Liver (tissue), 9 donors: ENCODE data around the gene DNMT1. TPM values are rescaled to one million over a fixed set of nuclear protein-coding genes. Genes with fewer than 3 reads are reported as not detected.
A peak's percentile ranks its signal among the peaks of the same experiment; 100 is the strongest.

Experiments used
- DNase-seq: peaks from one replicate; pipeline ENCODE4 v3.0.0-alpha.2; 2017; ENCODE audit warnings: low spot score
- H3K27ac ChIP-seq, 2 donors: one replicate each; pipeline ENCODE4 v1.7.0; 2013; ENCODE audit warnings: inconsistent platforms in 2 of 2, low read length in 2 of 2, control low read depth in 1 of 2, low read depth in 1 of 2, mild to moderate bottlenecking in 1 of 2
- H3K27me3 ChIP-seq, 4 donors: one replicate each; pipeline versions ENCODE4 v1.6.1 to v1.7.0; 2013; ENCODE audit warnings: low read length in 3 of 4, inconsistent platforms in 1 of 4, mild to moderate bottlenecking in 1 of 4, moderate library complexity in 1 of 4; ENCODE audit not compliant: control insufficient read depth in 4 of 4, insufficient read depth in 4 of 4
- H3K36me3 ChIP-seq, 4 donors: one replicate each; pipeline versions ENCODE4 v1.6.1 to v1.7.0; 2013; ENCODE audit warnings: low read length in 3 of 4, mild to moderate bottlenecking in 3 of 4, low read depth in 1 of 4, moderate library complexity in 1 of 4; ENCODE audit not compliant: control insufficient read depth in 4 of 4, insufficient read depth in 3 of 4
- H3K4me1 ChIP-seq, 4 donors: one replicate each; pipeline versions ENCODE4 v1.6.1 to v1.7.0; 2013; ENCODE audit warnings: low read length in 3 of 4, mild to moderate bottlenecking in 3 of 4, moderate library complexity in 1 of 4; ENCODE audit not compliant: control insufficient read depth in 4 of 4, insufficient read depth in 4 of 4
- H3K4me3 ChIP-seq, 3 donors: one replicate each; pipeline versions ENCODE4 v1.6.1 to v1.7.0; 2013; ENCODE audit warnings: low read length in 3 of 3, control low read depth in 1 of 3, low read depth in 1 of 3, mild to moderate bottlenecking in 1 of 3
- H3K9ac ChIP-seq, 2 donors: one replicate each; pipeline ENCODE4 v1.7.0; 2013; ENCODE audit warnings: low read length in 2 of 2, mild to moderate bottlenecking in 2 of 2, moderate library complexity in 2 of 2, control low read depth in 1 of 2, low read depth in 1 of 2
- H3K9me3 ChIP-seq, 4 donors: one replicate each; pipeline versions ENCODE4 v1.6.1 to v1.7.0; 2013; ENCODE audit warnings: low read length in 3 of 4; ENCODE audit not compliant: control insufficient read depth in 4 of 4
- EGR1 ChIP-seq, 2 donors: IDR thresholded peaks; 2 replicates each; pipeline ENCODE4 v1.6.1; 2016 to 2018; ENCODE audit warnings: antibody characterized with exemption in 2 of 2, low read depth in 2 of 2
- FOXA1 ChIP-seq: IDR thresholded peaks from 2 replicates; pipeline ENCODE4 v1.6.1; 2016; ENCODE audit warnings: antibody characterized with exemption
- FOXA2 ChIP-seq: IDR thresholded peaks from 2 replicates; pipeline ENCODE4 v1.6.1; 2016; ENCODE audit warnings: antibody characterized with exemption
- GABPA ChIP-seq, 2 donors: IDR thresholded peaks in 1 of 2; conservative IDR thresholded peaks in 1 of 2; 2 replicates each; pipeline ENCODE4 v1.6.1; 2016; ENCODE audit warnings: antibody characterized with exemption in 2 of 2, mild to moderate bottlenecking in 1 of 2, moderate library complexity in 1 of 2
- HNF4A ChIP-seq, 2 donors: conservative IDR thresholded peaks; 2 replicates each; pipeline ENCODE4 v1.6.1; 2016; ENCODE audit warnings: antibody characterized with exemption in 2 of 2, mild to moderate bottlenecking in 2 of 2
- HNF4G ChIP-seq: IDR thresholded peaks from 2 replicates; pipeline ENCODE4 v1.6.1; 2016; ENCODE audit warnings: antibody characterized with exemption
- JUND ChIP-seq, 2 donors: IDR thresholded peaks; 2 replicates each; pipeline ENCODE4 v1.6.1; 2016; ENCODE audit warnings: antibody characterized with exemption in 2 of 2
- NR2F2 ChIP-seq: IDR thresholded peaks from 2 replicates; pipeline ENCODE4 v1.6.1; 2016; ENCODE audit warnings: antibody characterized with exemption
- RAD21 ChIP-seq, 2 donors: IDR thresholded peaks; 2 replicates each; pipeline ENCODE4 v1.6.1; 2016; ENCODE audit warnings: antibody characterized with exemption in 2 of 2, mild to moderate bottlenecking in 2 of 2
- SP1 ChIP-seq: IDR thresholded peaks from 2 replicates; pipeline ENCODE4 v1.6.1; 2018; ENCODE audit warnings: antibody characterized with exemption, mild to moderate bottlenecking
- TAF1 ChIP-seq: conservative IDR thresholded peaks from 2 replicates; pipeline ENCODE4 v1.6.1; 2016; ENCODE audit warnings: antibody characterized with exemption, mild to moderate bottlenecking
- YY1 ChIP-seq: IDR thresholded peaks from 2 replicates; pipeline ENCODE4 v1.6.1; 2016; ENCODE audit warnings: antibody characterized with exemption, mild to moderate bottlenecking
- WGBS: extraction: QIAGEN DNeasy Blood & Tissue Kit; methylation state at CpG from one replicate; pipeline ENCODE4 v1.1.7; 2013; 5-methylcytosine and 5-hydroxymethylcytosine counted together
- polyA plus RNA-seq, 2 donors: library from polyadenylated mRNA; stranded (reverse) in 1 of 2; unstranded in 1 of 2; fragments of 200-250 nt in 1 of 2; fragments of >200 nt in 1 of 2; fragmentation: Nextera tagmentation in 1 of 2; extraction: Ambion mirVana in 1 of 2; gene quantifications; one replicate each; pipeline versions ENCODE4 v1.2.1 to v1.2.3, GENCODE V29; 2013 to 2015
- total RNA-seq, 2 donors: library from RNA; depleted of rRNA; stranded (reverse); fragments of >200 nt; gene quantifications; one replicate each; pipeline ENCODE4 v1.2.3, GENCODE V29; 2014
- TF ChIP-seq, protein P1 (sequence below): fragments of 150-350 bp; IDR thresholded peaks from 2 replicates; pipeline ENCODE4 v1.5.1; 2017; ENCODE audit warnings: improper control_type of control experiment, low read depth, low read length; ENCODE audit not compliant: missing input control
- TF ChIP-seq, protein P2 (sequence below): IDR thresholded peaks from 2 replicates; pipeline ENCODE4 v1.6.1; 2016; ENCODE audit warnings: antibody characterized with exemption
- TF ChIP-seq, protein P3 (sequence below): IDR thresholded peaks from 2 replicates; pipeline ENCODE4 v1.6.1; 2016; ENCODE audit warnings: antibody characterized with exemption, mild to moderate bottlenecking
- TF ChIP-seq, protein P4 (sequence below): IDR thresholded peaks from 2 replicates; pipeline ENCODE4 v1.6.1; 2016; ENCODE audit warnings: antibody characterized with exemption
- TF ChIP-seq, protein P5 (sequence below): IDR thresholded peaks from 2 replicates; pipeline ENCODE4 v1.6.1; 2016; ENCODE audit warnings: antibody characterized with exemption
- donor health status: healthy.
- donor health status: healthy.
- donor health status: healthy.
- donor health status: healthy.
- donor health status: healthy.

DNMT1 gene
- total and polyA plus RNA-seq, 4 donors, result 8.7 to 47.1 (median 20.0) TPM

DNA sequence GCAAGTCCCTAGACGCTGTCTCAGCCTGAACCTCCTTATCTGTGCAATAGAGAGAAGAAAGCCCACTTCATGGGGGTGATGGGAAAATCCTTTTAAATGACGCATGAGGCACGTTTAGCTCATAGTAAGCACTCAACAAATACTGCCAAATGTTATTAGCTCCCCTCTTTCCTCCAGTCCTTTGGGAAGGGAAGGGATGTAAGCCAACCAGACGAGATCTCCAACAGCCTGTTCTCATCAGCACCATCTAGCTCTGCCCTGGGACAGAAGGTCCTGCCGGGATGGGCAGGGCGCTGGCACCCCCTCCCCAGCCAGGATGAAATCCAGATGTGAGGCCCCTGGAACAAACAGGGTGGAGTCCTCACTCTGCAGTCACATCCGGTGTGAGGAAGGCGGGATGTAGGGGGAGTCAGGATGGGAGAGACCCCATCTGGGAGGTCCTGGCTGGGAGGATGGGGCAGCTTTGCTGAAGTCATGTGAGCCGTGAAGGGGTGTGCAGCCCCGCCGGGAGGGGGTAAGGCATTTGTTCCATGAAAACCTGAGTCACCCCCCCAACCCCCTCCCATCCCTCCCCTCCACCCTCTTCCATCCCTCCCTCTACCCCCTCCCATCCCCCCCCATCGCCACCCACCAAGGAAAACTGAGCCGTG is 31.7 kb upstream of the DNMT1 start:
- DNase-seq, result no peak
- H3K4me1 ChIP-seq, result peaks cover 0 to 15% (median 8%) of the 10 kb centered on the region in 4 donors
- peaks cover 0 to 3% (median under 1%) of the 10 kb centered on the region in 4 donors for H3K36me3 ChIP-seq
- H3K4me3 ChIP-seq, result no peak overlapping the region
- no peaks in the 10 kb centered on the region for H3K27me3 ChIP-seq
- H3K9me3 ChIP-seq, result no peaks in the 10 kb centered on the region
- 76% methylated on average over 13 of the region's 13 CpGs for WGBS
- H3K27ac ChIP-seq, result peak overlapping the region; percentile 2 to 28
- TF ChIP-seq, protein P1, sequence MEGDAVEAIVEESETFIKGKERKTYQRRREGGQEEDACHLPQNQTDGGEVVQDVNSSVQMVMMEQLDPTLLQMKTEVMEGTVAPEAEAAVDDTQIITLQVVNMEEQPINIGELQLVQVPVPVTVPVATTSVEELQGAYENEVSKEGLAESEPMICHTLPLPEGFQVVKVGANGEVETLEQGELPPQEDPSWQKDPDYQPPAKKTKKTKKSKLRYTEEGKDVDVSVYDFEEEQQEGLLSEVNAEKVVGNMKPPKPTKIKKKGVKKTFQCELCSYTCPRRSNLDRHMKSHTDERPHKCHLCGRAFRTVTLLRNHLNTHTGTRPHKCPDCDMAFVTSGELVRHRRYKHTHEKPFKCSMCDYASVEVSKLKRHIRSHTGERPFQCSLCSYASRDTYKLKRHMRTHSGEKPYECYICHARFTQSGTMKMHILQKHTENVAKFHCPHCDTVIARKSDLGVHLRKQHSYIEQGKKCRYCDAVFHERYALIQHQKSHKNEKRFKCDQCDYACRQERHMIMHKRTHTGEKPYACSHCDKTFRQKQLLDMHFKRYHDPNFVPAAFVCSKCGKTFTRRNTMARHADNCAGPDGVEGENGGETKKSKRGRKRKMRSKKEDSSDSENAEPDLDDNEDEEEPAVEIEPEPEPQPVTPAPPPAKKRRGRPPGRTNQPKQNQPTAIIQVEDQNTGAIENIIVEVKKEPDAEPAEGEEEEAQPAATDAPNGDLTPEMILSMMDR, result no peak
- peak; percentile 10 for TF ChIP-seq SP1
- no peak for TF ChIP-seq FOXA1
- TF ChIP-seq GABPA (IDR thresholded peaks at IDR 0.05 in 1 of 2, conservative IDR thresholded peaks at IDR 0.05 in 1 of 2), result no peak
- TF ChIP-seq, protein P2, sequence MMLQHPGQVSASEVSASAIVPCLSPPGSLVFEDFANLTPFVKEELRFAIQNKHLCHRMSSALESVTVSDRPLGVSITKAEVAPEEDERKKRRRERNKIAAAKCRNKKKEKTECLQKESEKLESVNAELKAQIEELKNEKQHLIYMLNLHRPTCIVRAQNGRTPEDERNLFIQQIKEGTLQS, result no peak
- no peak for TF ChIP-seq FOXA2
- TF ChIP-seq, protein P3, sequence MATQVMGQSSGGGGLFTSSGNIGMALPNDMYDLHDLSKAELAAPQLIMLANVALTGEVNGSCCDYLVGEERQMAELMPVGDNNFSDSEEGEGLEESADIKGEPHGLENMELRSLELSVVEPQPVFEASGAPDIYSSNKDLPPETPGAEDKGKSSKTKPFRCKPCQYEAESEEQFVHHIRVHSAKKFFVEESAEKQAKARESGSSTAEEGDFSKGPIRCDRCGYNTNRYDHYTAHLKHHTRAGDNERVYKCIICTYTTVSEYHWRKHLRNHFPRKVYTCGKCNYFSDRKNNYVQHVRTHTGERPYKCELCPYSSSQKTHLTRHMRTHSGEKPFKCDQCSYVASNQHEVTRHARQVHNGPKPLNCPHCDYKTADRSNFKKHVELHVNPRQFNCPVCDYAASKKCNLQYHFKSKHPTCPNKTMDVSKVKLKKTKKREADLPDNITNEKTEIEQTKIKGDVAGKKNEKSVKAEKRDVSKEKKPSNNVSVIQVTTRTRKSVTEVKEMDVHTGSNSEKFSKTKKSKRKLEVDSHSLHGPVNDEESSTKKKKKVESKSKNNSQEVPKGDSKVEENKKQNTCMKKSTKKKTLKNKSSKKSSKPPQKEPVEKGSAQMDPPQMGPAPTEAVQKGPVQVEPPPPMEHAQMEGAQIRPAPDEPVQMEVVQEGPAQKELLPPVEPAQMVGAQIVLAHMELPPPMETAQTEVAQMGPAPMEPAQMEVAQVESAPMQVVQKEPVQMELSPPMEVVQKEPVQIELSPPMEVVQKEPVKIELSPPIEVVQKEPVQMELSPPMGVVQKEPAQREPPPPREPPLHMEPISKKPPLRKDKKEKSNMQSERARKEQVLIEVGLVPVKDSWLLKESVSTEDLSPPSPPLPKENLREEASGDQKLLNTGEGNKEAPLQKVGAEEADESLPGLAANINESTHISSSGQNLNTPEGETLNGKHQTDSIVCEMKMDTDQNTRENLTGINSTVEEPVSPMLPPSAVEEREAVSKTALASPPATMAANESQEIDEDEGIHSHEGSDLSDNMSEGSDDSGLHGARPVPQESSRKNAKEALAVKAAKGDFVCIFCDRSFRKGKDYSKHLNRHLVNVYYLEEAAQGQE, result no peak
- TF ChIP-seq JUND (IDR thresholded peaks at IDR 0.05), result no peak
- peak; percentile 66 for TF ChIP-seq NR2F2
- TF ChIP-seq HNF4G, result no peak
- TF ChIP-seq EGR1 (IDR thresholded peaks at IDR 0.05; ENCODE audit: low read depth in 2 of 2), result no peak
- TF ChIP-seq, protein P4, sequence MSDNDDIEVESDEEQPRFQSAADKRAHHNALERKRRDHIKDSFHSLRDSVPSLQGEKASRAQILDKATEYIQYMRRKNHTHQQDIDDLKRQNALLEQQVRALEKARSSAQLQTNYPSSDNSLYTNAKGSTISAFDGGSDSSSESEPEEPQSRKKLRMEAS, result no peak
- no peak for TF ChIP-seq HNF4A (conservative IDR thresholded peaks at IDR 0.05)
- H3K9ac ChIP-seq, result no peak overlapping the region

DNA sequence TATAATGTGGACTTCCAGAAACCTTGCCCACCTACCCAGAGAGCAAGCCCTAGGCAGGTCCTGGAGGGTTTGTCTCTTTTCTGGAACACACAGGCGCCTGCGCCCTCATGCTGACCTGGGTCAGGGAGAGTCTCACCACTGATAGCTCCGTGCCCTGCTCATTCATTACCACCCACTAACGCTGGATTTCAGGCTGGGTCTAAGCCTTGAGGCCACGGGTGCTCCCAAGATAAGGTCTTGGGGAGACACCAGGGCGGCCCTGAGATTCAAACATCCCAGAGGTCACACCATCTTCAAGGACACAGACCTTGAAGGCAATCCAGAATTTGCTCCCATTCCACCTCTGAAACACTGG is 31.2 kb upstream of the DNMT1 start:
- Histone ChIP-seq H3K9ac (no peak overlapping the region), H3K27me3 (no peaks in the 10 kb centered on the region), H3K4me3 (no peak overlapping the region), H3K36me3 (peaks cover 0 to 3% (median under 1%) of the 10 kb centered on the region in 4 donors), H3K9me3 (no peaks in the 10 kb centered on the region), H3K27ac (no peak overlapping the region), H3K4me1 (peaks cover 0 to 15% (median 7%) of the 10 kb centered on the region in 4 donors)
- DNase-seq, result no peak
- 83% methylated on average over 6 of the region's 6 CpGs for WGBS
- TF ChIP-seq RAD21 (IDR thresholded peaks at IDR 0.05), result no peak
- no peak for TF ChIP-seq HNF4G
- no peak for TF ChIP-seq YY1
- TF ChIP-seq, protein P1, result no peak
- TF ChIP-seq, protein P2, result no peak
- no peak for TF ChIP-seq EGR1 (IDR thresholded peaks at IDR 0.05; ENCODE audit: low read depth in 2 of 2)
- no peak for TF ChIP-seq FOXA2
- no peak for TF ChIP-seq HNF4A (conservative IDR thresholded peaks at IDR 0.05)
- TF ChIP-seq, protein P5, sequence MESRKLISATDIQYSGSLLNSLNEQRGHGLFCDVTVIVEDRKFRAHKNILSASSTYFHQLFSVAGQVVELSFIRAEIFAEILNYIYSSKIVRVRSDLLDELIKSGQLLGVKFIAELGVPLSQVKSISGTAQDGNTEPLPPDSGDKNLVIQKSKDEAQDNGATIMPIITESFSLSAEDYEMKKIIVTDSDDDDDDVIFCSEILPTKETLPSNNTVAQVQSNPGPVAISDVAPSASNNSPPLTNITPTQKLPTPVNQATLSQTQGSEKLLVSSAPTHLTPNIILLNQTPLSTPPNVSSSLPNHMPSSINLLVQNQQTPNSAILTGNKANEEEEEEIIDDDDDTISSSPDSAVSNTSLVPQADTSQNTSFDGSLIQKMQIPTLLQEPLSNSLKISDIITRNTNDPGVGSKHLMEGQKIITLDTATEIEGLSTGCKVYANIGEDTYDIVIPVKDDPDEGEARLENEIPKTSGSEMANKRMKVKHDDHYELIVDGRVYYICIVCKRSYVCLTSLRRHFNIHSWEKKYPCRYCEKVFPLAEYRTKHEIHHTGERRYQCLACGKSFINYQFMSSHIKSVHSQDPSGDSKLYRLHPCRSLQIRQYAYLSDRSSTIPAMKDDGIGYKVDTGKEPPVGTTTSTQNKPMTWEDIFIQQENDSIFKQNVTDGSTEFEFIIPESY, result no peak
- TF ChIP-seq JUND (IDR thresholded peaks at IDR 0.05), result no peak
- TF ChIP-seq NR2F2, result no peak
- no peak for TF ChIP-seq TAF1
- no peak for TF ChIP-seq GABPA (IDR thresholded peaks at IDR 0.05 in 1 of 2, conservative IDR thresholded peaks at IDR 0.05 in 1 of 2)
